Measurements from ENCODE around the gene PPIG. TPM values are rescaled to one million over a fixed set of nuclear protein-coding genes. Genes with fewer than 3 reads are reported as not detected.

PPIG gene
- total RNA-seq, 1 experiment from 2014 or later: 20.9 TPM

DNA sequence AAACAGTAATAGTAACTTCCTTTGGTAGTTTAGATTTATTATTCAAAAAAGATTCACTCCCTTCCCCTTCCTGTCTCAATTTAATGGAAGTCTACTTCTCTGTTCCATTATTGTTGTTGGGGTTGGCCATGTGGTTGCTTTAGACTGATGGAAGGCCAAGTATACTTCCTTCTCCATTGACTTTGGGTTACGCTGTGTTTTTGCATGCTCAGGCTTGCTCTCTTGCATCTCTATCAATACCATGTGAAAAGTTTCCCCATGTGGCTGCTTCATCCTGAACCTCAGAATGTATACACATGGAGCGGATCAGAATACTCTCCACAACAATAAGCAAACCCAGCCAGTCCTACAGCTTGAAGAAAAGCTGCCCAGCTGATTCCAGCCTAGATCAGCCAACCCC is 89.8 kb downstream of the PPIG start:
- no peak overlapping the region for H2AFZ ChIP-seq (ENCODE audit: low read length)
- H3K9me2 ChIP-seq (replicated peaks; ENCODE audit: low read length): no peaks in the 10 kb centered on the region
- H3K9me3 ChIP-seq (ENCODE audit: low read length): no peaks in the 10 kb centered on the region
- ChIA-PET POLR2A (ENCODE audit: unreplicated experiment) (no interaction called here), CTCF (no interaction called here)
- no peak overlapping the region for H3K4me3 ChIP-seq (ENCODE audit: low read length)
- H3K4me1 ChIP-seq (ENCODE audit: insufficient read depth, low read length): no peaks in the 10 kb centered on the region
- no peak overlapping the region for H3K27ac ChIP-seq (ENCODE audit: low read length)
- TF ChIP-seq, protein P1, sequence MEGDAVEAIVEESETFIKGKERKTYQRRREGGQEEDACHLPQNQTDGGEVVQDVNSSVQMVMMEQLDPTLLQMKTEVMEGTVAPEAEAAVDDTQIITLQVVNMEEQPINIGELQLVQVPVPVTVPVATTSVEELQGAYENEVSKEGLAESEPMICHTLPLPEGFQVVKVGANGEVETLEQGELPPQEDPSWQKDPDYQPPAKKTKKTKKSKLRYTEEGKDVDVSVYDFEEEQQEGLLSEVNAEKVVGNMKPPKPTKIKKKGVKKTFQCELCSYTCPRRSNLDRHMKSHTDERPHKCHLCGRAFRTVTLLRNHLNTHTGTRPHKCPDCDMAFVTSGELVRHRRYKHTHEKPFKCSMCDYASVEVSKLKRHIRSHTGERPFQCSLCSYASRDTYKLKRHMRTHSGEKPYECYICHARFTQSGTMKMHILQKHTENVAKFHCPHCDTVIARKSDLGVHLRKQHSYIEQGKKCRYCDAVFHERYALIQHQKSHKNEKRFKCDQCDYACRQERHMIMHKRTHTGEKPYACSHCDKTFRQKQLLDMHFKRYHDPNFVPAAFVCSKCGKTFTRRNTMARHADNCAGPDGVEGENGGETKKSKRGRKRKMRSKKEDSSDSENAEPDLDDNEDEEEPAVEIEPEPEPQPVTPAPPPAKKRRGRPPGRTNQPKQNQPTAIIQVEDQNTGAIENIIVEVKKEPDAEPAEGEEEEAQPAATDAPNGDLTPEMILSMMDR (conservative IDR thresholded peaks at IDR 0.05; ENCODE audit: low read depth, low read length): no peak
- TF ChIP-seq EZH2 (IDR thresholded peaks at IDR 0.05; ENCODE audit: low read length, unreplicated experiment) (no peak), EZH2phosphoT487 (IDR thresholded peaks at IDR 0.05; ENCODE audit: borderline replicate concordance, low read length) (no peak)
- no peak overlapping the region for H3K9ac ChIP-seq (ENCODE audit: low read length)
- DNase-seq (no peak), ATAC-seq (no peak)
- intact Hi-C loops (cut with micrococcal nuclease): no loop called here
- BruUV-seq (replicated peaks): no TSS peak
- no peak overlapping the region for H3K4me2 ChIP-seq (ENCODE audit: low read length)
- no peaks in the 10 kb centered on the region for H3K79me2 ChIP-seq (ENCODE audit: low read length)
- H3K36me3 ChIP-seq (ENCODE audit: low read depth, low read length): no peaks in the 10 kb centered on the region
- no peaks in the 10 kb centered on the region for H4K20me1 ChIP-seq (ENCODE audit: low read length)
- H3K27me3 ChIP-seq (ENCODE audit: low read length): no peaks in the 10 kb centered on the region
- H3F3A ChIP-seq (ENCODE audit: low read length, unreplicated experiment): no peaks in the 10 kb centered on the region

DNA sequence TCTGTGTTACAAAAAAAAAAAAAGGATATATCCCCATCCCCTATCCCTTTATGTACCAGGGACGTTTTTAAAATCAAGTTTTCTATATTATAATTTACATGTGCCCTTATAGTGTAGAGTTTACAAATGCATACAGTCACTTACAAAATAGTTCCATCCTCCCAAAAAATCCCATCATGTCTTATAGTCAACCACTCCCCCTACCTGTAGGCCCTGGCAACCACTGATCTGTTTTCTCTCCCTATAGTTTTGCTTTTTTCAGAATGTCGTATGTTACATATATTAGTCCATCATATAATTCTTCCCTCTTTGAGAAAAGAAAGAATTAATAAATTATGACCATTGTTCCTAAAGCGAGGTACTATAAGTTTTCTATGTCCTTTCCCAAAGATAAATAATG is 92.2 kb downstream of the PPIG start:
- H3K4me2 ChIP-seq (ENCODE audit: low read length): no peak overlapping the region
- ChIA-PET CTCF (no interaction called here), POLR2A (ENCODE audit: unreplicated experiment) (no interaction called here)
- BruUV-seq (replicated peaks): no TSS peak
- no peak; the same call in 1 of the 2 replicates for ATAC-seq
- no peaks in the 10 kb centered on the region for H3K9me2 ChIP-seq (replicated peaks; ENCODE audit: low read length)
- H3K4me3 ChIP-seq (ENCODE audit: low read length): no peak overlapping the region
- no peak overlapping the region for H3K27ac ChIP-seq (ENCODE audit: low read length)
- no peaks in the 10 kb centered on the region for H3K79me2 ChIP-seq (ENCODE audit: low read length)
- no peaks in the 10 kb centered on the region for H3K36me3 ChIP-seq (ENCODE audit: low read depth, low read length)
- H3K4me1 ChIP-seq (ENCODE audit: insufficient read depth, low read length): no peaks in the 10 kb centered on the region
- no peak for TF ChIP-seq EZH2phosphoT487 (IDR thresholded peaks at IDR 0.05; ENCODE audit: borderline replicate concordance, low read length)
- TF ChIP-seq, protein P1 (conservative IDR thresholded peaks at IDR 0.05; ENCODE audit: low read depth, low read length): peak; percentile 56
- H3K9me3 ChIP-seq (ENCODE audit: low read length): no peaks in the 10 kb centered on the region
- intact Hi-C loops (cut with micrococcal nuclease): no loop called here
- H3K27me3 ChIP-seq (ENCODE audit: low read length): no peaks in the 10 kb centered on the region
- no peaks in the 10 kb centered on the region for H3F3A ChIP-seq (ENCODE audit: low read length, unreplicated experiment)
- no peaks in the 10 kb centered on the region for H4K20me1 ChIP-seq (ENCODE audit: low read length)
- H2AFZ ChIP-seq (ENCODE audit: low read length): no peak overlapping the region
- DNase-seq: peak; percentile 26
- H3K9ac ChIP-seq (ENCODE audit: low read length): no peak overlapping the region

DNA sequence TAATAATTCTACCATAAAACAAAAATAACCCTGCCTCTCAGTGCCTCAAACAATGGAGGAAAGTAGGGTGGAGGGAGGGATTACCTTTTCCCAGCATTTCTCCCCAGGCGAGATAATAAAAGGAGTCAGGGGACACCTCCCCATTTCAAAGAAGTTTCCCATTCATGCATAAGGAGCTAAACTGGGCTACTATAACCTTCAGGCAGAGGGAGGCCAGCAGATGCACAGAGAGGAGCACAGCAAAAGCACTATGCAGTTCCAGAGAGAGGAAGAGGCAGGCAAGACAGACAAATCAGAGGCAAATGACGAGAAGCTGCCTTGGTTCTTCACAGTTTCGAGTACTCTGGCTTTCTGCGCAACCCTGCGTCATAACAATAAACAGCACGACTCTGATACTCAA is 92.7 kb downstream of the PPIG start:
- no peaks in the 10 kb centered on the region for H3K36me3 ChIP-seq (ENCODE audit: low read depth, low read length)
- no peaks in the 10 kb centered on the region for H3K4me1 ChIP-seq (ENCODE audit: insufficient read depth, low read length)
- H4K20me1 ChIP-seq (ENCODE audit: low read length): no peaks in the 10 kb centered on the region
- H3K9ac ChIP-seq (ENCODE audit: low read length): no peak overlapping the region
- H3K79me2 ChIP-seq (ENCODE audit: low read length): no peaks in the 10 kb centered on the region
- H3K9me2 ChIP-seq (replicated peaks; ENCODE audit: low read length): no peaks in the 10 kb centered on the region
- no peak for DNase-seq
- no peaks in the 10 kb centered on the region for H3F3A ChIP-seq (ENCODE audit: low read length, unreplicated experiment)
- H3K27ac ChIP-seq (ENCODE audit: low read length): no peak overlapping the region
- no peaks in the 10 kb centered on the region for H3K27me3 ChIP-seq (ENCODE audit: low read length)
- ATAC-seq: no peak
- BruUV-seq (replicated peaks): no TSS peak
- H3K4me2 ChIP-seq (ENCODE audit: low read length): no peak overlapping the region
- ChIA-PET POLR2A (ENCODE audit: unreplicated experiment) (no interaction called here), CTCF (no interaction called here)
- no peak overlapping the region for H3K4me3 ChIP-seq (ENCODE audit: low read length)
- no peaks in the 10 kb centered on the region for H3K9me3 ChIP-seq (ENCODE audit: low read length)
- TF ChIP-seq, protein P1 (conservative IDR thresholded peaks at IDR 0.05; ENCODE audit: low read depth, low read length): no peak
- no peak for TF ChIP-seq EZH2 (IDR thresholded peaks at IDR 0.05; ENCODE audit: low read length, unreplicated experiment)
- no peak for TF ChIP-seq EZH2phosphoT487 (IDR thresholded peaks at IDR 0.05; ENCODE audit: borderline replicate concordance, low read length)
- intact Hi-C loops (cut with micrococcal nuclease): no loop called here
- no peak overlapping the region for H2AFZ ChIP-seq (ENCODE audit: low read length)
